Tongue (tissue), 2 donors: ENCODE results near the gene C9orf152. TPM values are rescaled to one million over a fixed set of nuclear protein-coding genes. Genes with fewer than 3 reads are reported as not detected.
"Not testable (repeated sequence)": the region's sequence is repeated elsewhere in the genome, so short reads cannot be mapped to it uniquely, and the experiment has no call there.

Experiments used
- DNase-seq: peaks from one replicate; pipeline ENCODE4 v3.0.0-alpha.2; 2015
- total RNA-seq: library from RNA; depleted of rRNA; stranded (reverse); fragments of >200 nt; gene quantifications from one replicate; pipeline ENCODE4 v1.2.3, GENCODE V29; 2014

Gene C9orf152
- total RNA-seq, 1 donor from 2014 or later: 2.3 TPM

DNA sequence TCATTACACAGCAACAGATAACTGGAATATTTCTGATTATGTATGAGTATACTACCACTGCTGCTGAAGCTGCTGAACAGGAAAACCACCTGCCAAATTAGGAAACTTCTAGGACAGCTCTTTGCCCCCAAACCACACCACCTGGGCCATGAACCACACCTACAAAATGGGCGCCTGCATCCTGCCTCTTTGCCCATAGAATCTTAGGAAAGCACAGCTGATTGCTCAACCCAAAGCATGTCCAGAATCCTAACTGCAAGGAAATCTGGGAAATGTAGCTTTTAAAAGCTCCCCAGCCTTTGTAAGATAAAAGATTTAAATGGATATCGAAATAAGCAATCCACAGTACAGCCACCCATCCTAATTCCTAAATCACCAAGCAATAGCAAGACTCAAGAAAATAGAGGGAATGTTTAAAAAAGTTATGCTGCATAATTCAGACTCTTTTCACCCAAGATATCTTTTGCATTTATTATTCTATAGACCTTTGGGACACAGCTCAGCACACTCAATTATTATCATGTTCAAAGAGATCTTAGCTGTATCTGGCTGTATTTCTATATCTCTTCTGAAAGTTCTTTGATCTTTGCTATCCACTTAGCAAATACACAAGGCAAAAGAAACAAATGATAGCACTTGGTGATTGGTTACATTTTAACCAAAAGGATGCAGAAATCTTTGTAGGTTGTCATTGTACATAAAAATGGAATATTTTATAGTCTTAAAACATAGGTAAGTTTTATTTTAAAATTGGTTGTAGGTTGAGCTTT, 6.8 kb upstream of the C9orf152 start:
- DNase-seq: no peak

DNA sequence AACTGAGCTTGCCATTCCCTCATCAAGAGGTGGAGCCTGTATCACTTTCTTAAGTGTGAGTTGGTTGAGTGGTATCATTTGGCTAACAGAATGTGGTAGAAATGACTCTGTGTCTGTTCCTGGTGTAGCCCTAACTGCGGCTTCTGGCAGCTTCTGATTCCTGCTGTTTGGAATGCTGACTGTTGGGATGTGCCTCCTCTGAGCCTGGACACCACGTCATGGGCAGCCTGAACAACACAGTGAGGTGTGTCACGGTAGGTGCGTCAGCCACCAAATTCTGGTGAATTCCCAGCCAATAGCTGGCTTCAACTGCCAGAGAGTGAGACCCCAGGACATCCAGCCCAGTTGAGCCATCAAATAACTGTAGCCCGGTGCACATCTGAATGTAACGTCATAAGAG, 6.1 kb upstream of the C9orf152 start:
- DNase-seq: no peak

DNA sequence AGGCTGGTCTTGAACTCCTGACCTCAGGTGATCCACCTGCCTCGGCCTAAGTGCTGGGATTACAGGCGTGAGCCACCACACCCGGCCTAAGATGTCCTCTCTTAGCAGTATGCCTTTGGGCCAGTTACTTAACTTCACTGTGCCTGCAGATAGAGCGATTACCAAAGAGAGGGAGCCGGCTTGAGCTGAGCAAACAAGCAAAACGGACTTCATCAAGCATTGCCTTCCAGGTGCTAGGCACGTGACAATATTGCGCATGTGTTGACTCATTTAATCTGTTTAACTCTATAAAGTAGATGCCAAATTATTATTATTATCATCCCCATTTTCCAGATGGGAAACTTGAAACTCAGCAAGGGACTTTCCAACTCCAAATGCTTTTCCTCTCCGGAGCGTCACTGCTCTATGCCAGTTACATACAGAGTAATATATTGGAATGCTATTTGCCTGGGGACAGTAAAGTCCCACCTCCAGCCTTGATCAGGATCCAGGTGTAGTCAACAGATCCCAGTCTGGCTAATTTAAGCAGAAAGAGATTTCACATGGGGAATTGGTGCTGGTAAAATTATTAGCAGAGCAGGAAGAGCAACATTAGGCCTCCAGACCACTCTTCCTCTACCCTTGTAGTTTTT, 5.6 kb upstream of the C9orf152 start:
- DNase-seq: no peak

DNA sequence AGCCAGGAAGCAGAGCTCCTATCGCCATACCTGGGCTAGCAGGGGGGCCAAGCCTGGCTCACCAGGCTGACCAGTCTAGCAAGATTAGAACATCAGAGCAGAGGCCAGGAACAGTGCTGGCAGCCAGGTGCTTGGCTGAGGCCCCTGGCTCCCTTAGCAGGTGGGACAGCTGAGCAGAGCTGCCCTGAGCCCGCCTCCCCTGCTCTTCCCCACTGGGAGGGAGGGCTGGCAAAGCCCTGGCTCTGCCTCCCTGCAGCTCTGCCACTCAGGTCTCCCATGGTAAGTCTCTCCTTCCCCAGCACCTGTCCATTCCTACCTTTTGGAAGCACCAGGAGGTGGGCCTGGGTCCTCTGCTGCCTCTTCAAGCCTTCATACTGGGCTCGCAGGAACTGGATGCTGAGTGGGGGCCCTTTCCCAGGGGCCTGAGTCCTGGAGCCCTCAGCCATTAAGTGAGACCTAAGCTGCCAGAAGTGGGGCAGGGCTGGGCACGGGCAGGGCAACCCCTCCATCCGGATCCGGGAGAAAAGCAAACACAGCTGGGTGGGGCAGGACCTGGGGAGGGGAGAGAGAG, 803 bp downstream of the C9orf152 start:
- DNase-seq: no peak

DNA sequence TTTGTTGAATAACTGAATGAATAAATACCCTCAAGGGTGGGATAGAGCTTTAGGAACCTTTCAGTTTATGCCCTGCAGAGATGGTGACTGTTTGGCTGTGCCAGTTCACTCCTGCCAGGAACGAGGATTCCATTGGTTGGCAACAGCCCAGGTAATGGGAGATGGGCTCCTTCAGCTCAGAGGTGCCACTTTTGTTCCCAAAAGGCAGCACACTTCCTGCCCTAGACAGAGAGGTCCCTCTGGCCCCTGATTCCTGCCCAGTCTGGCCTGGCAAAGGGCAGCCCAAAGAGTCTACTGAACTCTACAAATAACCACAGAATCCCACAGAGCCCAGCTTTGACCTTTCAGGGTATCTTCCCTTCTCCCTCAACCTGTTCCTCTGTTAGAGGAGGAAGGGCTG, 1.6 kb downstream of the C9orf152 start:
- no peak for DNase-seq

DNA sequence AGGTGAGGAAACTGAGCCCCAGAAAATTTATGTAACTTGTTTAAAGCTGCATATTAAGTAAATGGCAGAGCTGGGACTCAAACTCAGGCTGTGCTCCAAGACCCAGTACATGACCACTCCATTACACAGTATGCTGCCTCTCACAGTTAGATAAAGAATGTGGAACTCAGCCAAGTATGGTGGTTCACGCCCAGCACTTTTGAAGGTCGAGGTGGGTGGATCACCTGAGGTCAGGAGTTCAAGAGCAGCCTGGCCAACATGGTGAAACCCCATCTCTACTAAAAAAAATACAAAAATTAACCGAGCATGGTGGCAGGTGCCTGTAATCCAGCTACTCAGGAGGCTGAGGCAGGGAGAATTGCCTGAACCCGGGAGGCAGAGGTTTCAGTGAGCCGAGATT, 2.3 kb downstream of the C9orf152 start:
- DNase-seq: not testable (repeated sequence)

DNA sequence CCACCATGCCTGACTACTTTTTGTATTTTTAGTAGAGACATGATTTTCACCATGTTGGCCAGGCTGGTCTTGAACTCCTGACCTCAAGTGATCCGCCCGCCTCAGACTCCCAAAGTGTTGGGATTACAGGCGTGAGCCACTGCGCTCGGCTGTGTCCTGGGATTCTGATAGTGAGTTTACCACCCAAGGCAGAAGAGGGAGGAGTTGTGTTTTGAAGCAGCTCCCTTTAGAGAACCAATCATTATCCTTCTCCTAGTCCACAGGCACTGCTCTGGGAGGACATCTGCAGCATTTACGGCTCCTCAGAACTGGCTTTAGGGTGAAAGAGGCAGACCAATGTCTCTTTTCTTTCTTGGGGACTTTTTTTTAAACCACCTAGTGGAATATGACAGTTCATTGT, 5.7 kb downstream of the C9orf152 start:
- no peak for DNase-seq

DNA sequence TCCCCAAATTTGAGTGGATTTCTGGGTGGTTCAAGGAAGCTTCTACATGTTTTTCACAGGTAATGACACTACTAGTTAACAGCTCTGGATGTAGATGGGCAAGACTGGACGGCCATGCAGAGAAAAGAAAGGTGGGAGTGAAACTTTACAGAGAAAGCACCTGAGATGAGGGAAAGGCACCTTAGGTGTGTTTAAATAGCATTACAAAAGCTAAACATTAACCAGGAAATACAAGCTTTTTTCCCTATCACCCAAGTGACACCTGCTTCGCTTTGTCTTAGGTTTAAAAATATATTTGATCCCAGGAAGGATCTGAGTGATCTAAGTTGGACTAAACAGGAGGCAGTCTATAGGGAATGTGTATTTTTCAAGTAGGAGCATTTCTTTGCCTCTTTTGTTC, 8.3 kb downstream of the C9orf152 start:
- no peak for DNase-seq

DNA sequence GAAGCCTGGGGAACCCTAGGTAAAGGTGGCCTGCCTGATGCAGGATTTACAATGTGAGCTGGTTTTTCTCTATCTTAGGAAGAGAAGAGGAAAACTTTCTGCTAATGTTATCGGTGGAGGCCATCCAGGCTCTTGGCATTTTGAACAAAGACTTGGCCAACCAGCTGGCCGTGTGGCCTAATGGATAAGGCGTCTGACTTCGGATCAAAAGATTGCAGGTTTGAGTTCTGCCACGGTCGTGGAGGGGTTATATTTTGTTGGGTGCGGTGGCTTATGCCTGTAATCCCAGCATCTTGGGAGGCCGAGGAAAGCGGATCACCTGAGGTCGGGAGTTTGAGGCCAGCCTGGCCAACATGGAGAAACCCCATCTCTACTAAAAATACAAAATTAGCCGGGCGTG, 9.6 kb downstream of the C9orf152 start:
- DNase-seq: no peak

DNA sequence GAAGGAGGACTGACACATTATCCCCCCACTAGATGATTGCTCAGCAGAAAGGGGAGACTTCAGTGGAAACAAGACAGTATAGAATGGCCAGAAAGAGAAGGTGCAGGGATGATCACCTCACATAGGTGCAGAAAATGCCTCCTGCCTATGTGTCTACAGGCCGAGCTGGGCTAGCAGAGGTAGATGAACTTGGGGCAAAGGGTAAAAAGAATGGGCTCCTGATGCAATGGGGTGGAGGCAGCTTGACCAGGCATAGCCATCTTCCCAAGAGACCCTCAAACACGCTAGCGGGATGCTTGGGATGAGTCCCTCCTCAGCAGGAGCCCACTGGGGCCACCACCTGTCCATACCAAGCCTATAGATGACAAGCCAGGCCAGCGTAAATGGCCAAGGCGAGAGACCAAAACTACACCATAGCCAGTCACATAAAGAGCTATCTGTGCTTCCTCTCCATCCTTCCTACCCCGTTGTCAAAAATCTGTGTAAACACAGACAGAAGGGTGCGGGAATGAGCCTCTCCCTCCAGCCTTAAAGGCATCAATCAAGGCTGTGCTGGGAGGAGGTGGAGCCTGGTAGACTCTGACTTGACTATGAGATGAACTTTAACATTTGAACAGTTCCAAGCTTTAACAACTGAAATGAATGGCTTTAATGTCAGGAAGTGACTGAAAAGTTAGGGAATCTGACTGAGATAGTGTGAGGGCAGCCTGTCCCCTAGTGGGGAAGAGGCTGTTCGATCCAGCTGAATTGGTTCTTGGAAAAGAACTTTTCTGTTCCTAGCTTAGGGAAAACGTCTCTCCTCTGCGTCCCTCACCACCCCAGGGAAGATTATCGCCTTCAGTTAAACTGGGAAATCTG, 10.4 kb downstream of the C9orf152 start:
- no peak for DNase-seq

DNA sequence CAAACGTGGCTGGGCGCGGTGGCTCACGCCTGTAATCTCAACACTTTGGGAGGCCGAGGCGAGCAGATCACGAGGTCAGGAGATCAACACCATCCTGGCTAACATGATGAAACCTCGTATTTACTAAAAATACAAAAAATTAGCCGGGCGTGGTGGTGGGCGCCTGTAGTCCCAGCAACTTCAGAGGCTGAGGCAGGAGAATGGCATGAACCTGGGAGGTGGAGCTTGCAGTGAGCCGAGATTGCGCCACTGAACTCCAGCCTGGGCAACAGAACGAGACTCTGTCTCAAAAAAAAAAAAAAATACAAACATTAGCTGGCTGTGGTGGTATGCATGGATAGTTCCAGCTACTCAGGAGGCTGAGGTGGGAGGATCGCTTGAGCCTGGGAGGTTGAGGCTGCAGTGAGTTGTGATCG, 11.9 kb downstream of the C9orf152 start:
- DNase-seq: not testable (repeated sequence)

DNA sequence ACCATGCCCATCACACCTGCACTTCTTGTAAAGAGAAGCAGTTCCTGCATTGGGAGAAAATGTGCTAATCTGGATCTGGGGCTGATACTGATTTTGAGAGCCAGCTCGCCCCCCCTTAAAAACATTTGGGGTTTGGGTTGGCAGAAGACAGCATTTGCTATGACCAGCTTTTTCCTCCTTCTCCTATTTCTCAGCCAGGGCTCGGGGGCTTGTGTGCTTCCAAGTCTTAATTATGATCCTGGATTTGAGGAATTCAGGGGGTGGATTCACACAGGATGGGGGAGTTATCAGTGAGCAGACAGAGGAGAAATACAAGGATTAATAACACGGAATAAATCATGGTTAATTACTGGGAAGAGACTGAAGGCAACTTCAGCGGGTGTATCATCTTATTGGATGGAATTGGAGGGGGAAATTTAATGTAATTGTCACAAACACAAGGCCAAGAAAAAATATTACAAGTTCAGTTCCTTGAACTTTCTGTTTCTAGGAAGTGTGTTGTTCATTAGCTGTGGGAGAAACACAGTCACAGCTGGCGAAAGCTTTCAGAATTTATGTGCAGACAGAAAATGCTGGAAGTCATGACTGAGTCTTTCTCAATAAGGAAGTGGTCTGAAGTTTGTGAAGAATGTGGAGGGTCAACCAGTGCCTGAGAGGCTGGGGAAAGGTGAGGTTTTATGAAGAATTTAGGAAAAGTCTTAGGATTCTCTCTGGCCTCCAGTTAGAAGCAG, 15.3 kb downstream of the C9orf152 start:
- DNase-seq: peak; percentile 76

DNA sequence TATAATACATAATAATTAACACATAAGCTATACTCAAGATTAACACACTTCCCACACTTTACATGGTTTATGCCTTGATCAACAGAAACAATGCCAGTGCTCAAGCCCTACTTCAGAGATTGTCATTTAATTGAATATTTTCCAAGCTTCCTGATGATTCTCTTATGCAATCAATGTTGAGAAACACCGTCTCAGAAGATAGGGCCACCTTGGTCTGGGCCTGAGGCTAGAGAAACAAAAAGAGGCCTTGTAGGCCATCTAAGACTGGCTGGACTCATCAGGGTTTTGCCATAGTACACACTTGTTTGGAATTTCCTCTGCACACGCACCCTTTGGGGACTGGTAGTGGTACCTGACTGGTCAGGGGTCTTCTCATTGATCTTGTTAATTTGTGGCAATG, 16.3 kb downstream of the C9orf152 start:
- DNase-seq: no peak

DNA sequence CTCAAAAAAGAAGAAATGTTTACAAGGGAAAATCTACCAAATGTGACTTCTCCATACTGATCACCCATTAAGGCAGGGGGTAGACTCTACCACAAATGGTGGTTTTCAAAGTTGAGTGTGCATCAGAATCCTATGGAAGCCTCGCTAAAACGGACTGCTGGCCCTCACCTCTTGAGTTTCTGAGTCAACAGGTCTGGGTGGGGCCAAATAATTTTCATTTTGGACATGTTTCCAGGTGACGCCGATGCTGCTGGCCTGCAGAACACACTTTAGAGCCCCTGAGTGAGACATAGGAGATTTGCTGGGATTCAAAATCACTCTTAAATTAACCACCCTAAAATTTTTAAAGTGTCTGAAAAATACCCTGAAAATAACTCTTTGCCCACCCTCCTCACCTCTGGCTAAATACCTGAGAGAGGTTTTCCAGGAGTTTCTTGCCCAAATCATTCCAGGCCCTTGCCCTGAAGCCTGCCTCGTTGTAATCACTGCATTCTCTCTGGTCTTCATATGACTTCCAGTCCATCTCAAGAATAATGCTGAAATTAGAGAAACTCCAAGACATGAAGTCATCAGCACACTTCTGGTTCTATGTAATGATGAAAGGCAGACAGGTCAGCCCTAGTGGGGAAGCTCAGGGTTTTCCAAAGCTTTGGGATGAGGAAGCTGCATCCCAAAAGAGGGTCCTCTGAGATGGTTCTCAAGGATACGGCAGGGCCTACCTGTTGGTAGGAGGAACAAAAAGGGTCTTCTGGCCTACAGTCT, 18.2 kb downstream of the C9orf152 start:
- no peak for DNase-seq

DNA sequence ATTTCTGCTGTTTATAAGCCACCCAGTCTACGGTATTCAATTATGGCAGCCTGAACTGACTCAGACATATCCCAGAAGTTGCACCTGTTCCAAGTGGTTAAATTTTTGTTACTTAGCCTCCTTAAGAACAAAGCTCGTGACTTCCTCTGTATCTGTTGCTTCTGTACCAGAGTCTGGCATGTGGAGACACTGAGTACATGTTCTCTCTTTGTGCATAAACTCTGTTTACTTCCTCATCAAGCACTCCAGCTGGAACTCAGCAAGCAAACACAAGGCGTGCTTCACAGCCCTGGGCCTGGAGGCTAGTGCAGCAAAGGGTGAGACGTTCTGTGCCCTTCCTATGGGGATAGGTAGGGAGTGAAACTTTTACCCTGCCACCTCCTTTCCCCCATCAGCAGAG, 19.0 kb downstream of the C9orf152 start:
- DNase-seq: peak; percentile 61

DNA sequence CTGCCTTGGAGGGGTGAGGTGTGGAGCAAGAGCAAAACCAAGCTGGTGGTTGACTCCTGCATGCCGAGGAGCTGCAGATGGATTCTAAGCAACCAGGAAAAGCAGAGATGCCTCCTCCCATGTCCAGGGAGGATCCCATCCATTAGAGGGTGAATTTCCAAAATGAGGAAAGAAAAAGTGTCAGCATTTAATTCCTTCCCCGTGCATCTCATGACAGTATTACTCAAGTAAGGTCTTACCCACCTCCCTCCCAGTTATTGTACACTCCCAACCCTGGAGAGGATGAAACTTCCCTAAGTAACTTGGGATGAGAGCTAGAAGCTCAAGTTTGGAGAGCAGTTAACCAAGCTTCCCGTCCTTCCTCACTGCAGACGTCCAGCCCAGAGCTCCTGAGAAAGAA, 19.9 kb downstream of the C9orf152 start:
- no peak for DNase-seq

DNA sequence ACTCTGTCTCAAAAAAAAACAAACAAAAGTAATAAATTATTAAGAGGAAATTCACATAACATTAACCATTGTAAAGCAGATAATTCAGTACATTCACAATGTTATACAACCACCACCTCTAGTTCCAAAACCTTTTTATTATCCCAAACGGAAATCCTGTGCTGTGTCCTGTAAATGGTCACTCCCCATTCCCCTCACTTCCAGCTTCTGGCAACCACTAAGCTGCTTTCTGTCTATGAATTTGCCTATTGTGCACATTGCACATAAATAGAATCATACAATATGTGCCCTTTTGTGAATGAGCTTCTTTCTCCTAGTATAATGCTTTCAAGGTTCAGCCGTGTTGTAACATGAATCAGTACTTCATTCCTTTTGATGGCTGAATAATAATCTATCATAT, 20.8 kb downstream of the C9orf152 start:
- no peak for DNase-seq

DNA sequence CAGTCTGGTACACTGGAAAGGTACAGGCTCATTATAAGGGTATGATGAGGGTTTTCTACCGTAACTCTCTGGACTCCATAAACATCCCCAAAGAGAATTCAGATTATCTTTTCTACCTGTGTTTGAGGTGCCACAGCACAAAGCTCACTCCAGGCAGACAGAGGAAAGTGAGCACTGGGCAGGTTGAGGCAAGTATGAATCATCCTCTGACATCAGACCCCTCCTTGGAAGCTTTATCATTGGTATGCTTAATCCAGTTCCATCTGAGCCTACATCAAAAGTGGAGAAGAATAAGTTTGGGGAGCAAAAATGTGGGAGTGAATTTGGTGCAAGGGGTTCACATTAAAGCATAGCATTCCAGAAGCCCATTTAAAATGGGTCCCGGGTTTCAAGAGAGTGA, 21.7 kb downstream of the C9orf152 start:
- no peak for DNase-seq

DNA sequence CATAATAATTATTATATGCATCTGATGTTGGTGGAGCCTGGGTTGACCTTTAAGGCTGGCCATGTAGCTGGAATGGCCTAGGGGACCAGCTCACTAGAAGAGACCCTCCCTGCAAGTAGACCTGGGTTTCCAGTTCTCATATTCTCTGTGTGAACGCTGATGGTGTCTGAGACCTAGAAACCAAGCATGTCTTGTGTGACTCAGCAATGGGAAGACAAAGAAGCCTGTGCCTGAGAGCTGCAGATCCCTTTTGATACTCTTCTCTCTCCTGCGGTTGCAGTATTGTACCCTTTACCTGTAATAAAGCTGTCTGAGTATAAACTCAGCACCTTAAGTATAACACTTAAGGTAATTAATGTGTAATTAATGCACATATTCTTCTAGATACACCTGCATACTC, 22.2 kb downstream of the C9orf152 start:
- no peak for DNase-seq

DNA sequence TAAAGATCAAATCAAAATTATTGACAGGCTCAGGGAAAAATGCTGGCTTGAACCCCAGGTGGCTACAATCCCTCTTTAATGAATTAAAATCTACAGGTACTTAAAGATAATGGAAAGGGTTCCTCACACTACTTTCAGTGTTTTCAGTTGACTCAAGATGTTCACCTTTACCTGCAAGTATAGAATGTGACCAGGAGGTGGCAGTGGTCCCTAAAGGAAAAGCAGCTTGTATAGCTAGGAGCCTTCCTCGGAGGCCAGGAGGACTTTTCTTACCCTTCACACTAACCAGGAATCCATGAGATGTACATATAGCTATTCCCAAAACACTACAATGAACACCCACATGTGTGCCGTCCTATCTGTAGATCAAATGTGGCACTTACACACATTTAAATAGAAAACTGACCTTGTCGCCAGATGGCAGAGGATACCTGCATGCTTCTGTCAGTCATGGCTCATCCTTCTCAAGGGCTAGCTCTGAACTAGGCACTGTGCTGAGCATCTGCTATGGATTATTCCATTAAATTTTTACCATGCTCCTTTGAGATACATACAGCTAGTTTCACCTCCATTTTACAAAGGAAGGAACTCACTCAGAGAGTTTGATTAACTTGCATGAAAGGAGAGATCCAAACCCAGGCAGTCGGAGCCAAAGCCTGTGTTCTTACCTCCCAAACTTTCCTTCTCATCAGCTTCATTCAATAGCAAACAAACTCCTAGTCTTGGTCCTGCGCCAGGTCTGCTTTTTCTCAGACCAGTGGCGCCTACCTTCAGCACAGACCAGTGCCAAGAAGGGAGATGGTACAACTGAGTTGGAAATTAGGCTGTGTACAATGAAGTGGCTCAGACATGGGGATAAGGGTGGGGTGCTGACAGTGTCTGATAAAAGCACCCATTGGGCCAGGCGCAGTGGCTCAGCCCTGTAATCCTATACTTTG, 24.5 kb downstream of the C9orf152 start:
- peak; percentile 88 for DNase-seq
